GM23338 (cell line): Measurements from ENCODE around the gene MOGAT2. TPM values are rescaled to one million over a fixed set of nuclear protein-coding genes. Genes with fewer than 3 reads are reported as not detected.

Experiments
- ATAC-seq: fragments of 200-7000 bp; cut with Tn5 transposase; 3 replicates; pipeline ENCODE4 v1.9.1; 2020
- DNase-seq: peaks from one replicate; pipeline ENCODE4 v3.0.0-alpha.2; 2015; ENCODE audit warnings: low spot score
- H2AFZ ChIP-seq: fragments of 200-600 bp; sonication (generic); 2 replicates; pipeline ENCODE4 v1.8.0; 2016; ENCODE audit warnings: antibody characterized with exemption, mild to moderate bottlenecking, moderate library complexity
- H3F3A ChIP-seq: fragments of 200-600 bp; sonication (generic); replicated peaks from 2 replicates; pipeline ENCODE4 v1.8.0; 2017; ENCODE audit warnings: antibody characterized with exemption, mixed run types, low read depth
- H3K27ac ChIP-seq: fragments of 200-600 bp; sonication (generic); 2 replicates; pipeline ENCODE4 v1.6.1; 2016; ENCODE audit warnings: low read depth
- H3K27me3 ChIP-seq: fragments of 200-600 bp; sonication (generic); 2 replicates; pipeline ENCODE4 v1.8.0; 2016; ENCODE audit warnings: mild to moderate bottlenecking, mixed run types, moderate library complexity; ENCODE audit not compliant: insufficient read depth
- H3K36me3 ChIP-seq: fragments of 200-600 bp; sonication (generic); 2 replicates; pipeline ENCODE4 v1.8.0; 2016; ENCODE audit warnings: mild to moderate bottlenecking; ENCODE audit not compliant: insufficient read depth
- H3K4me1 ChIP-seq: fragments of 200-600 bp; sonication (generic); 2 replicates; pipeline ENCODE4 v1.8.0; 2016; ENCODE audit warnings: mild to moderate bottlenecking, moderate library complexity; ENCODE audit not compliant: insufficient read depth
- H3K4me2 ChIP-seq: fragments of 200-600 bp; sonication (generic); 2 replicates; pipeline ENCODE4 v1.7.1; 2017; ENCODE audit warnings: mixed run types
- H3K4me3 ChIP-seq: fragments of 200-600 bp; sonication (generic); 2 replicates; pipeline ENCODE4 v1.6.1; 2016; ENCODE audit warnings: mixed run types
- H3K79me2 ChIP-seq: fragments of 200-600 bp; sonication (generic); replicated peaks from 2 replicates; pipeline ENCODE4 v1.8.0; 2017; ENCODE audit warnings: mild to moderate bottlenecking; ENCODE audit not compliant: insufficient read depth
- H3K9me2 ChIP-seq: fragments of 200-600 bp; sonication (generic); 2 replicates; pipeline ENCODE4 v1.8.0; 2017; ENCODE audit not compliant: insufficient read depth
- H4K20me1 ChIP-seq: fragments of 200-600 bp; sonication (generic); replicated peaks from 2 replicates; pipeline ENCODE4 v1.8.0; 2017; ENCODE audit warnings: mild to moderate bottlenecking; ENCODE audit not compliant: insufficient read depth
- H3K27ac Mint-ChIP-seq: 2 replicates; pipeline ENCODE4 v1.8.0; 2020; ENCODE audit warnings: inconsistent platforms, mild to moderate bottlenecking, moderate library complexity, mixed read lengths
- H3K27me3 Mint-ChIP-seq: 3 replicates; pipeline ENCODE4 v1.8.0; 2022; ENCODE audit warnings: low read depth, mild to moderate bottlenecking, moderate library complexity, mixed read lengths, inconsistent platforms; ENCODE audit not compliant: insufficient read depth, poor library complexity
- H3K36me3 Mint-ChIP-seq: 3 replicates; pipeline ENCODE4 v1.8.0; 2021; ENCODE audit warnings: low read depth, mild to moderate bottlenecking, inconsistent platforms, moderate library complexity, mixed read lengths
- H3K4me1 Mint-ChIP-seq: 3 replicates; pipeline ENCODE4 v1.8.0; 2020; ENCODE audit warnings: mild to moderate bottlenecking, inconsistent platforms, mixed read lengths
- H3K4me3 Mint-ChIP-seq: 3 replicates; pipeline ENCODE4 v1.8.0; 2021; ENCODE audit warnings: moderate library complexity, mild to moderate bottlenecking, inconsistent platforms, mixed read lengths
- H3K9me3 Mint-ChIP-seq: 3 replicates; pipeline ENCODE4 v1.8.0; 2020; ENCODE audit warnings: moderate library complexity, mild to moderate bottlenecking, inconsistent platforms, mixed read lengths
- CREB1 ChIP-seq: fragments of 250-450 bp; sonication (Bioruptor Pico); IDR thresholded peaks from 2 replicates; pipeline ENCODE4 v1.5.0; 2020; ENCODE audit warnings: low read depth, mild to moderate bottlenecking, moderate library complexity
- EZH2 ChIP-seq: fragments of 200-600 bp; sonication (generic); IDR thresholded peaks from one replicate; pipeline ENCODE4 v1.8.0; 2017; ENCODE audit warnings: antibody characterized with exemption, mild to moderate bottlenecking, low read depth; ENCODE audit not compliant: unreplicated experiment
- EZH2phosphoT487 ChIP-seq: fragments of 200-600 bp; sonication (generic); IDR thresholded peaks from one replicate; pipeline ENCODE4 v1.8.1; 2018; ENCODE audit warnings: antibody characterized with exemption; ENCODE audit not compliant: unreplicated experiment
- JUNB ChIP-seq: IDR thresholded peaks from one replicate; pipeline ENCODE4 v1.6.1; 2016; ENCODE audit warnings: antibody characterized with exemption; ENCODE audit not compliant: unreplicated experiment
- NANOG ChIP-seq: IDR thresholded peaks from 2 replicates; pipeline ENCODE4 v1.6.1; 2016; ENCODE audit warnings: antibody characterized with exemption, borderline replicate concordance
- POLR2AphosphoS5 ChIP-seq: IDR thresholded peaks from 2 replicates; pipeline ENCODE4 v1.6.1; 2016; ENCODE audit warnings: antibody characterized with exemption, low read depth
- ZNF114 ChIP-seq: fragments of 250-450 bp; sonication (Bioruptor Pico); IDR thresholded peaks from 2 replicates; pipeline ENCODE4 v1.5.0; 2020; ENCODE audit warnings: mild to moderate bottlenecking, moderate library complexity
- ZNF331 ChIP-seq: fragments of 250-450 bp; sonication (Bioruptor Pico); IDR thresholded peaks from 2 replicates; pipeline ENCODE4 v1.5.0; 2020; ENCODE audit warnings: low read depth, mild to moderate bottlenecking, moderate library complexity
- polyA plus RNA-seq: library from polyadenylated mRNA; unstranded; fragments of >200 nt; fragmentation: Nextera tagmentation; extraction: Ambion mirVana; gene quantifications from 2 replicates; pipeline ENCODE4 v1.2.1, GENCODE V29; 2016
- total RNA-seq: library from RNA; depleted of rRNA; stranded (reverse); fragments of >200 nt; shearing (Covaris generic); gene quantifications from 2 replicates; pipeline ENCODE4 v1.2.3, GENCODE V29; 2014
- TF ChIP-seq, protein P1 (sequence below): IDR thresholded peaks from 2 replicates; pipeline ENCODE4 v1.6.1; 2016; ENCODE audit warnings: antibody characterized with exemption
- TF ChIP-seq, protein P2 (sequence below), 2 experiments: fragments of 200-600 bp in 1 of 2; sonication (generic) in 1 of 2; conservative IDR thresholded peaks; 2 replicates each; pipeline versions ENCODE4 v1.5.1 to v1.6.1; 2016 to 2017; ENCODE audit warnings: antibody characterized with exemption in 2 of 2, low read depth in 2 of 2, mild to moderate bottlenecking in 2 of 2, moderate library complexity in 1 of 2
- TF ChIP-seq, protein P3 (sequence below): fragments of 250-450 bp; sonication (Bioruptor Pico); IDR thresholded peaks from 2 replicates; pipeline ENCODE4 v1.5.0; 2020; ENCODE audit warnings: mild to moderate bottlenecking, moderate library complexity

The MOGAT2 gene
- total and polyA plus RNA-seq, 2 experiments from 2014 or later = not detected

- H3K27me3 Mint-ChIP-seq = peaks cover 1% of the 10 kb centered on the region
- Histone ChIP-seq H2AFZ (no peak overlapping the region), H4K20me1 (no peaks in the 10 kb centered on the region), H3K36me3 (no peaks in the 10 kb centered on the region), H3K4me2 (no peak overlapping the region), H3K27ac (no peak overlapping the region), H3K4me1 (no peaks in the 10 kb centered on the region), H3K4me3 (no peak overlapping the region), H3K9me2 (peaks cover 3% of the 10 kb centered on the region; the same call in 1 of the 2 replicates), H3F3A (no peaks in the 10 kb centered on the region), H3K27me3 (no peaks in the 10 kb centered on the region), H3K79me2 (no peaks in the 10 kb centered on the region)
- no peak for ATAC-seq
- H3K9me3 Mint-ChIP-seq = no peaks in the 10 kb centered on the region
- H3K27ac Mint-ChIP-seq = no peak overlapping the region
- no peaks in the 10 kb centered on the region for H3K4me1 Mint-ChIP-seq
- no peaks in the 10 kb centered on the region for H3K36me3 Mint-ChIP-seq
- H3K4me3 Mint-ChIP-seq = no peak overlapping the region
- TF ChIP-seq EZH2 = no peak
- no peak for TF ChIP-seq EZH2phosphoT487
- TF ChIP-seq, protein P1, sequence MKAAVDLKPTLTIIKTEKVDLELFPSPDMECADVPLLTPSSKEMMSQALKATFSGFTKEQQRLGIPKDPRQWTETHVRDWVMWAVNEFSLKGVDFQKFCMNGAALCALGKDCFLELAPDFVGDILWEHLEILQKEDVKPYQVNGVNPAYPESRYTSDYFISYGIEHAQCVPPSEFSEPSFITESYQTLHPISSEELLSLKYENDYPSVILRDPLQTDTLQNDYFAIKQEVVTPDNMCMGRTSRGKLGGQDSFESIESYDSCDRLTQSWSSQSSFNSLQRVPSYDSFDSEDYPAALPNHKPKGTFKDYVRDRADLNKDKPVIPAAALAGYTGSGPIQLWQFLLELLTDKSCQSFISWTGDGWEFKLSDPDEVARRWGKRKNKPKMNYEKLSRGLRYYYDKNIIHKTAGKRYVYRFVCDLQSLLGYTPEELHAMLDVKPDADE = no peak
- no peak for TF ChIP-seq ZNF331 (CRISPR knock-in tag)
- no peak for TF ChIP-seq NANOG
- no peak for TF ChIP-seq JUNB
- TF ChIP-seq, protein P2, sequence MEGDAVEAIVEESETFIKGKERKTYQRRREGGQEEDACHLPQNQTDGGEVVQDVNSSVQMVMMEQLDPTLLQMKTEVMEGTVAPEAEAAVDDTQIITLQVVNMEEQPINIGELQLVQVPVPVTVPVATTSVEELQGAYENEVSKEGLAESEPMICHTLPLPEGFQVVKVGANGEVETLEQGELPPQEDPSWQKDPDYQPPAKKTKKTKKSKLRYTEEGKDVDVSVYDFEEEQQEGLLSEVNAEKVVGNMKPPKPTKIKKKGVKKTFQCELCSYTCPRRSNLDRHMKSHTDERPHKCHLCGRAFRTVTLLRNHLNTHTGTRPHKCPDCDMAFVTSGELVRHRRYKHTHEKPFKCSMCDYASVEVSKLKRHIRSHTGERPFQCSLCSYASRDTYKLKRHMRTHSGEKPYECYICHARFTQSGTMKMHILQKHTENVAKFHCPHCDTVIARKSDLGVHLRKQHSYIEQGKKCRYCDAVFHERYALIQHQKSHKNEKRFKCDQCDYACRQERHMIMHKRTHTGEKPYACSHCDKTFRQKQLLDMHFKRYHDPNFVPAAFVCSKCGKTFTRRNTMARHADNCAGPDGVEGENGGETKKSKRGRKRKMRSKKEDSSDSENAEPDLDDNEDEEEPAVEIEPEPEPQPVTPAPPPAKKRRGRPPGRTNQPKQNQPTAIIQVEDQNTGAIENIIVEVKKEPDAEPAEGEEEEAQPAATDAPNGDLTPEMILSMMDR (conservative IDR thresholded peaks at IDR 0.05; ENCODE audit: low read depth in 2 of 2) = no peak
- TF ChIP-seq, protein P3, sequence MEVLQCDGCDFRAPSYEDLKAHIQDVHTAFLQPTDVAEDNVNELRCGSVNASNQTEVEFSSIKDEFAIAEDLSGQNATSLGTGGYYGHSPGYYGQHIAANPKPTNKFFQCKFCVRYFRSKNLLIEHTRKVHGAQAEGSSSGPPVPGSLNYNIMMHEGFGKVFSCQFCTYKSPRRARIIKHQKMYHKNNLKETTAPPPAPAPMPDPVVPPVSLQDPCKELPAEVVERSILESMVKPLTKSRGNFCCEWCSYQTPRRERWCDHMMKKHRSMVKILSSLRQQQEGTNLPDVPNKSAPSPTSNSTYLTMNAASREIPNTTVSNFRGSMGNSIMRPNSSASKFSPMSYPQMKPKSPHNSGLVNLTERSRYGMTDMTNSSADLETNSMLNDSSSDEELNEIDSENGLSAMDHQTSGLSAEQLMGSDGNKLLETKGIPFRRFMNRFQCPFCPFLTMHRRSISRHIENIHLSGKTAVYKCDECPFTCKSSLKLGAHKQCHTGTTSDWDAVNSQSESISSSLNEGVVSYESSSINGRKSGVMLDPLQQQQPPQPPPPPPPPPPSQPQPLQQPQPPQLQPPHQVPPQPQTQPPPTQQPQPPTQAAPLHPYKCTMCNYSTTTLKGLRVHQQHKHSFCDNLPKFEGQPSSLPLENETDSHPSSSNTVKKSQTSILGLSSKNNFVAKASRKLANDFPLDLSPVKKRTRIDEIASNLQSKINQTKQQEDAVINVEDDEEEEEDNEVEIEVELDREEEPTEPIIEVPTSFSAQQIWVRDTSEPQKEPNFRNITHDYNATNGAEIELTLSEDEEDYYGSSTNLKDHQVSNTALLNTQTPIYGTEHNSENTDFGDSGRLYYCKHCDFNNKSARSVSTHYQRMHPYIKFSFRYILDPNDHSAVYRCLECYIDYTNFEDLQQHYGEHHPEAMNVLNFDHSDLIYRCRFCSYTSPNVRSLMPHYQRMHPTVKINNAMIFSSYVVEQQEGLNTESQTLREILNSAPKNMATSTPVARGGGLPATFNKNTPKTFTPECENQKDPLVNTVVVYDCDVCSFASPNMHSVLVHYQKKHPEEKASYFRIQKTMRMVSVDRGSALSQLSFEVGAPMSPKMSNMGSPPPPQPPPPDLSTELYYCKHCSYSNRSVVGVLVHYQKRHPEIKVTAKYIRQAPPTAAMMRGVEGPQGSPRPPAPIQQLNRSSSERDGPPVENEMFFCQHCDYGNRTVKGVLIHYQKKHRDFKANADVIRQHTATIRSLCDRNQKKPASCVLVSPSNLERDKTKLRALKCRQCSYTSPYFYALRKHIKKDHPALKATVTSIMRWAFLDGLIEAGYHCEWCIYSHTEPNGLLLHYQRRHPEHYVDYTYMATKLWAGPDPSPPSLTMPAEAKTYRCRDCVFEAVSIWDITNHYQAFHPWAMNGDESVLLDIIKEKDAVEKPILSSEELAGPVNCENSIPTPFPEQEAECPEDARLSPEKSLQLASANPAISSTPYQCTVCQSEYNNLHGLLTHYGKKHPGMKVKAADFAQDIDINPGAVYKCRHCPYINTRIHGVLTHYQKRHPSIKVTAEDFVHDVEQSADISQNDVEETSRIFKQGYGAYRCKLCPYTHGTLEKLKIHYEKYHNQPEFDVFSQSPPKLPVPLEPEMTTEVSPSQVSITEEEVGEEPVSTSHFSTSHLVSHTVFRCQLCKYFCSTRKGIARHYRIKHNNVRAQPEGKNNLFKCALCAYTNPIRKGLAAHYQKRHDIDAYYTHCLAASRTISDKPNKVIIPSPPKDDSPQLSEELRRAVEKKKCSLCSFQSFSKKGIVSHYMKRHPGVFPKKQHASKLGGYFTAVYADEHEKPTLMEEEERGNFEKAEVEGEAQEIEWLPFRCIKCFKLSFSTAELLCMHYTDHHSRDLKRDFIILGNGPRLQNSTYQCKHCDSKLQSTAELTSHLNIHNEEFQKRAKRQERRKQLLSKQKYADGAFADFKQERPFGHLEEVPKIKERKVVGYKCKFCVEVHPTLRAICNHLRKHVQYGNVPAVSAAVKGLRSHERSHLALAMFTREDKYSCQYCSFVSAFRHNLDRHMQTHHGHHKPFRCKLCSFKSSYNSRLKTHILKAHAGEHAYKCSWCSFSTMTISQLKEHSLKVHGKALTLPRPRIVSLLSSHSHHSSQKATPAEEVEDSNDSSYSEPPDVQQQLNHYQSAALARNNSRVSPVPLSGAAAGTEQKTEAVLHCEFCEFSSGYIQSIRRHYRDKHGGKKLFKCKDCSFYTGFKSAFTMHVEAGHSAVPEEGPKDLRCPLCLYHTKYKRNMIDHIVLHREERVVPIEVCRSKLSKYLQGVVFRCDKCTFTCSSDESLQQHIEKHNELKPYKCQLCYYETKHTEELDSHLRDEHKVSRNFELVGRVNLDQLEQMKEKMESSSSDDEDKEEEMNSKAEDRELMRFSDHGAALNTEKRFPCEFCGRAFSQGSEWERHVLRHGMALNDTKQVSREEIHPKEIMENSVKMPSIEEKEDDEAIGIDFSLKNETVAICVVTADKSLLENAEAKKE (CRISPR knock-in tag) = no peak
- no peak for TF ChIP-seq ZNF114
- TF ChIP-seq POLR2AphosphoS5 = no peak
- no peak for TF ChIP-seq CREB1 (CRISPR knock-in tag)
- DNase-seq = no peak
Observed at GRCh38 chr11:75691804-75692203, 25.8 kb upstream of the MOGAT2 start.
